SK-N-MC (cell line): Measurements from ENCODE around the gene CD300LG.

Source experiments
- EZH2 ChIP-seq: fragments of 200-600 bp; sonication (generic); IDR thresholded peaks from one replicate; pipeline ENCODE4 v1.6.1; 2017; ENCODE audit warnings: antibody characterized with exemption
- POLR2AphosphoS5 ChIP-seq: IDR thresholded peaks from 2 replicates; pipeline ENCODE4 v1.6.1; 2012; ENCODE audit warnings: mild to moderate bottlenecking, low read depth, low read length, borderline replicate concordance

DNA sequence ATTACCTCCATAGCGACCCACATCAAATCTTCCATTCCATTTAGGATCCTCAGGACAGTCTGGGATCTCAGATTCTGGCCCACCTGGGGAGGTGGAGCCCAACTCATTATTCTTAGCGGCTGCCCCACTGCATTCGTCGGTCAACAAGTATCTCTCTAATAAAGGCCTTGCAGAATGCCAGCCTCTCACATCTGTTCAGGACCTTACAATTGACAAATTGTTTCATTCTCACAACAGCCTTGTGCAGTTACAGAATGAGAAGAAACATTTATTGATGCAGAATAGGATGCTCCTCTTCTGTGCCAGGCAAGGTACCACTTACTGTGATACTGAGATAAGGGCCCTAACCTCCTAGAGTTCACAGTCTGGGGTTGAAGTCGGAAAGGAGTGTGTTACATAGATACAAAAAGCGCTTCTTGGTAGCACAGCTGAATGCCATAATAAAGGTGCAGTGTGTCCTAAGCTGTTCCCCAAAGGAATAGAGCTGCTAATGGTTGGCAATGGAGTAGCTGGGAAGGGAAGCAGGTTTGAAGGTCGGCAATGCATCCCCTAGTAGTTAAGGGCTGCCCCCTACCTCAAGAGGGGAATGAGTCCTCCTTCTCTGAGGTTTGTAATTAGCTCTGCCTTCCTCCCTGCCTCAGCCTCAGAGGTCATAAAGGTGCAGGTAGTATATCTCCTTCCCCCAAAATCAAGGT, 62.7 kb downstream of the CD300LG start:
- TF ChIP-seq POLR2AphosphoS5: no peak
- no peak for TF ChIP-seq EZH2
